LNCaP clone FGC (cell line): ENCODE results near the gene SLC44A1.

Experiments
- DNase-seq: peaks from one replicate; pipeline ENCODE4 v3.0.0-alpha.2; 2011; ENCODE audit warnings: low read depth
- H3K4me3 ChIP-seq: 2 replicates; pipeline ENCODE4 v1.5.1; 2011; ENCODE audit warnings: mild to moderate bottlenecking, low read depth, low read length, control low read depth
- TF ChIP-seq, protein P1 (sequence below): IDR thresholded peaks from 2 replicates; pipeline ENCODE4 v1.5.1; 2012; ENCODE audit warnings: mild to moderate bottlenecking; ENCODE audit not compliant: control insufficient read depth, insufficient read depth; ENCODE audit errors: extremely low read depth

The SLC44A1 gene

DNA sequence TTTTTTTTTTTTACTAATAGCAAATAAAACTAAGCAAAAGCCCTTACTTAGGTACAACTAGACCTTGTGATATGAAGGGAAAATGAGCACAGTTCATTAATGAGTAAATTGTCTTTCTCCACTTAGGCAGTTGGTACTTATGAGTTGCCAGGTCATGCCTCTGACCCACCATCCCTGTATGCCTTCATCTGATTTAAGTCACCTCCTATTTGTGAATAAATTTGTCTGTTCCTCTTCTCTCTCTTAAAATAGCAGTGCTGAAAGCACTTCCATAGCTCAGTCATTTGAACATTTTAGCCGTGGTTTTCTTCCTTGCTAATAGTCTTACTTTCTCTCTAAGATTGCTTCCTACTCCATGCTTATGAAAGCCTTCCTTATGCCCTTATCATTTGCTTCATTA, 61.4 kb downstream of the SLC44A1 start:
- H3K4me3 ChIP-seq, result no peak overlapping the region
- DNase-seq, result no peak
- TF ChIP-seq, protein P1, sequence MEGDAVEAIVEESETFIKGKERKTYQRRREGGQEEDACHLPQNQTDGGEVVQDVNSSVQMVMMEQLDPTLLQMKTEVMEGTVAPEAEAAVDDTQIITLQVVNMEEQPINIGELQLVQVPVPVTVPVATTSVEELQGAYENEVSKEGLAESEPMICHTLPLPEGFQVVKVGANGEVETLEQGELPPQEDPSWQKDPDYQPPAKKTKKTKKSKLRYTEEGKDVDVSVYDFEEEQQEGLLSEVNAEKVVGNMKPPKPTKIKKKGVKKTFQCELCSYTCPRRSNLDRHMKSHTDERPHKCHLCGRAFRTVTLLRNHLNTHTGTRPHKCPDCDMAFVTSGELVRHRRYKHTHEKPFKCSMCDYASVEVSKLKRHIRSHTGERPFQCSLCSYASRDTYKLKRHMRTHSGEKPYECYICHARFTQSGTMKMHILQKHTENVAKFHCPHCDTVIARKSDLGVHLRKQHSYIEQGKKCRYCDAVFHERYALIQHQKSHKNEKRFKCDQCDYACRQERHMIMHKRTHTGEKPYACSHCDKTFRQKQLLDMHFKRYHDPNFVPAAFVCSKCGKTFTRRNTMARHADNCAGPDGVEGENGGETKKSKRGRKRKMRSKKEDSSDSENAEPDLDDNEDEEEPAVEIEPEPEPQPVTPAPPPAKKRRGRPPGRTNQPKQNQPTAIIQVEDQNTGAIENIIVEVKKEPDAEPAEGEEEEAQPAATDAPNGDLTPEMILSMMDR, result no peak

DNA sequence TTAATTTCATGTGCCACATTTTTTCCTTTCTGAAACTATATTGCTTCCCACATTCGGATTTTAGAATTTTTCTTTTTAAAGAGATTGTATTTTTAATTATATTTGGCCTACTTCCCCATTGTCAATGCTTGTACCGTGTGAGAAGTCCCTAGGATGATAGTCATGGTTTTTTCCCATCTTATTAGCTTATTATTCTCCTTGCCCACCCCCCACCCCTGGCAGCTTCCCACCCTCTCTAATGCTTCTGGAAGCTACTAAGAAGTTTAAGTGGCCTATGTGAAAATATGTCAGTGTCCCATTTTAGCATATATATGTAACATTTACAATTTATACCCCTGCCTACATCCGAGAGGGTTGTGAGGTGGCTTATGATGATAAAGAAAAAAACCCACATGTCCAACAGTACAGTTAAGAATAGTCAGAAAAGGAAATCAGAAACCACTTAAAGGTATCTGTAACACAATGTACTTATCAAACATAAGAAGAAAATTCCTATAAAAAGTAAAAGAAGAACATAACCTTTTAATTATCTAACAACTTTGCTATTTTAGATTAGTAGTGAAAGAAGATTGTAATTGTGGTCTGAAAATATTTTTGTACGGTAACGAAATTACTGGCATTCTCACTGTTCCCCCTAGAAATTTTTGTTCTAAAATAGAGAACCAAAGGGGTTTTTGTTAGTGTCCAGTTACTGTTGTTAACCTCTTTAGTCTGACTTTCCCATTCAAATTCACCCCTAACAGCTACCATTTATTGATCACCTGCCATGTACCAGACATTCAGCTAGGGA, 62.1 kb downstream of the SLC44A1 start:
- TF ChIP-seq, protein P1, result no peak
- no peak for DNase-seq
- H3K4me3 ChIP-seq, result no peak overlapping the region

DNA sequence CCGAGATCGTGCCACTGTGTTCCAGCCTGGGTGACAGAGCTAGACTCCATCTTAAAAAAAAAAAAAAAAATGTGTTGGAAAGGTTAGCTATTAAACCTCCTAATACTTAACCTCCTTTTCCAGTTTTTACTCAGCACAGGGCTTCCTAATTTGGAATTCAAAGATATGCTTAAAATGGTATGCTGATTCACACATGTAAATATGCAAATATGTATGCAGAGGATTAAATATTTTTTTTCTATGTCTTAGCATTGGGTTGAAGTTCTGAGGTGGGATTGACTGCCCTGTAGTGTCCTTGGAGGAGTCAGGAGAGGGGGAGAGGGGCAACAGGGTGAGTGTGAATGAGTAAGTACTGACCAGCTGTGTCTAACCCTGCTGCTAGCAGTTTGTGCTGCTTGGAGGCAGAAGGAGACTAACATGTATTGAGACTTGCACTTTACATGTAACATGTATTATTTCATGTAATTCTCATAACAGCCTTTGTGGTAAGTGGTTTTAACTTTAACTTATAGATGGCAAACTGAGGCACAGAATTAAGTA, 63.2 kb downstream of the SLC44A1 start:
- TF ChIP-seq, protein P1, result no peak
- no peak overlapping the region for H3K4me3 ChIP-seq
- DNase-seq, result no peak

DNA sequence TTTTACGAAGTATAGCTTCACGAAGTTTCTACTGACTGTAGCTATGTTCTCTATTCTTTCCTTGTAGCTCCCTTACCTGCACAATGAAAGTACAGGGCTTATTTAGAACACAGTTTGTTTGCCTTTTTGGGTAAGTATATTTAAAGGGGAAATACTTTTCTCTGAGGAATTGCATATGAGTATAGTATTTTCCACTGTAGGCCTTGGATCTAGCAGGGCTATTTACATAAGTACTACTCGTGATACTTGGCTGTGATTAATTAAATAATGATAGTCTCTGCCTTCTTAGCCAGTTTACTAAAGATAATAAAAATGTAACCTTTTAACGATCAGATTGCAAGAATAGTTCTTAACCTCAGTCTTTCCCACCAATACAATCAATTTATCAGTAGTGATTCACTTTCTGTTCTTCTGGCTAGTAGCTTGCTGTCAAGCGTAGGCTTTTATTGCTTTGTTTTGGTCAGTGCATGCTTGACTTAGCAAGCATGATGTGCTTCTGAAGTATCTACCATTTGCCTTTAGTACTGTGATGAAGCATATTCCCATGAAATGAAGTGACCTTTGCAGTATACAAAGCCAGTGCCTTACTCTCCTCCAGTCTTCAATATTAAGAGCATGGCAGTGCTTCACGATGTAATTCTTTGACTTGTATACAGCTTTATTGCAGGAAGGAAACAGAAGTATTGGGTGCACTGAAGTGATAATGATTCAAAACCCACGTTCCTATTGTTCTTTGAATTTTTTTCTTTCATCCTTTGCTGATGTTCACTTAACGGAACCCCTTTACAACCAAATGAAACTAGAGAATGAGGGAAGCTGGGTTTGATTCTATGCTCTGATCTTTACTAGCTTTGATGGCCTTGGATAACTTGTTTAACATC, 64.2 kb downstream of the SLC44A1 start:
- TF ChIP-seq, protein P1, result no peak
- H3K4me3 ChIP-seq, result no peak overlapping the region
- DNase-seq, result no peak

DNA sequence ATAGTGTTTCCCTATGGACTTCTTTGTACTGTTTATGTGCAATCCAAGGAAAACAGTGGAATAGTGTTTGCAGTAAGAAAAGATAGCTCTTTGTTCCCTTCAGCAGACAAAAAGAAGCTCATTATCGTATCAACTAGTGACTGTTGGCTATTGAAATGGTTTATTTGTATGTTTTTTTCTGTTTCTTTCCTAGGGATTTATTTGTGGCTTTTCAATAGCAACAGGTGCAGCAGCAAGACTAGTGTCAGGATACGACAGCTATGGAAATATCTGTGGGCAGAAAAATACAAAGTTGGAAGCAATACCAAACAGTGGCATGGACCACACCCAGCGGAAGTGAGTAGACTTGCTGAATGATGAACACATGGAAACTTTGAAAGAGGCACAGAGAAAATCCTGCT, 65.1 kb downstream of the SLC44A1 start:
- H3K4me3 ChIP-seq, result no peak overlapping the region
- TF ChIP-seq, protein P1, result no peak
- no peak for DNase-seq

DNA sequence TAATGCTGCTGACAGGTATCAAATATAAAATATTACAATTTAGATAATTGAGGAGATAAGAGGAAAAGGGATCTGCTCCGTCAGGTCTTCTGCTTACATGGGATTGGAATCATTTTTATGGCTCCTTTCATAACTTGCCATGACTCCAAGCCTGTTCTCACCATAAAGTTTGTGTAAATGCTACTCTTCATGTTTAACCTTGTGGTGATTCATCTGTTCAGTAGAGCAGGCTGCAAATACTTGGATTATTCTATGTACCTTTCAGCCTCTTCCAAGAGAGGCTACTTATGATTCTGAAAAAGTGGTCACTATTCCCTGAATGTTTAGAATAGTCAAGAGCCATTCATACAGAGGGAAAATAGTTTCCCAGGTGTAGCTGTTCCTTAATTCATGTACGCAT, 66.9 kb downstream of the SLC44A1 start:
- TF ChIP-seq, protein P1, result no peak
- H3K4me3 ChIP-seq, result no peak overlapping the region
- peak; percentile 48 for DNase-seq
